NCI-H774 (cell line): ENCODE data around the gene PTPRQ.

Experiments used
- DNase-seq: peaks from one replicate; lab custom pipeline; 2025; lab: John Stamatoyannopoulos, UW

Gene PTPRQ

GRCh38 chr12:80565271-80565670, 121.2 kb downstream of the PTPRQ start:
- DNase-seq: no peak

GRCh38 chr12:80567401-80567800, 123.4 kb downstream of the PTPRQ start:
- DNase-seq: no peak

GRCh38 chr12:80576641-80577418, 132.8 kb downstream of the PTPRQ start:
- DNase-seq: no peak

- no peak for DNase-seq
Observed at GRCh38 chr12:80580254-80580653, 136.2 kb downstream of the PTPRQ start.

- no peak for DNase-seq
Observed at GRCh38 chr12:80581783-80582182, 137.7 kb downstream of the PTPRQ start.

- no peak for DNase-seq
Observed at GRCh38 chr12:80582431-80582830, 138.4 kb downstream of the PTPRQ start.

GRCh38 chr12:80589077-80589476, 145.0 kb downstream of the PTPRQ start:
- no peak for DNase-seq

GRCh38 chr12:80590085-80590484, 146.1 kb downstream of the PTPRQ start:
- no peak for DNase-seq

GRCh38 chr12:80593766-80594165, 149.7 kb downstream of the PTPRQ start:
- DNase-seq: no peak

GRCh38 chr12:80596509-80596908, 152.5 kb downstream of the PTPRQ start:
- no peak for DNase-seq

- DNase-seq: no peak
Observed at GRCh38 chr12:80598004-80598606, 154.1 kb downstream of the PTPRQ start.

- DNase-seq: no peak
Observed at GRCh38 chr12:80602455-80602854, 158.4 kb downstream of the PTPRQ start.

- no peak for DNase-seq
Observed at GRCh38 chr12:80607361-80608135, 163.5 kb downstream of the PTPRQ start.

GRCh38 chr12:80617733-80618132, 173.7 kb downstream of the PTPRQ start:
- no peak for DNase-seq

GRCh38 chr12:80620281-80620680, 176.2 kb downstream of the PTPRQ start:
- DNase-seq: no peak

- no peak for DNase-seq
Observed at GRCh38 chr12:80622271-80622670, 178.2 kb downstream of the PTPRQ start.

GRCh38 chr12:80625051-80625450, 181.0 kb downstream of the PTPRQ start:
- DNase-seq: no peak

- no peak for DNase-seq
Observed at GRCh38 chr12:80625901-80626300, 181.9 kb downstream of the PTPRQ start.

GRCh38 chr12:80627782-80628181, 183.7 kb downstream of the PTPRQ start:
- no peak for DNase-seq

GRCh38 chr12:80632835-80633234, 188.8 kb downstream of the PTPRQ start:
- DNase-seq: no peak

GRCh38 chr12:80634903-80635302, 190.9 kb downstream of the PTPRQ start:
- no peak for DNase-seq

- DNase-seq: no peak
Observed at GRCh38 chr12:80636832-80637231, 192.8 kb downstream of the PTPRQ start.

GRCh38 chr12:80641936-80642335, 197.9 kb downstream of the PTPRQ start:
- no peak for DNase-seq
